NCI-H526 (cell line): ENCODE measurements around the gene IL20.

Source experiments
- DNase-seq, 2 experiments: peaks; one replicate each; lab custom pipeline; 2025; lab: John Stamatoyannopoulos, UW

The IL20 gene

DNA sequence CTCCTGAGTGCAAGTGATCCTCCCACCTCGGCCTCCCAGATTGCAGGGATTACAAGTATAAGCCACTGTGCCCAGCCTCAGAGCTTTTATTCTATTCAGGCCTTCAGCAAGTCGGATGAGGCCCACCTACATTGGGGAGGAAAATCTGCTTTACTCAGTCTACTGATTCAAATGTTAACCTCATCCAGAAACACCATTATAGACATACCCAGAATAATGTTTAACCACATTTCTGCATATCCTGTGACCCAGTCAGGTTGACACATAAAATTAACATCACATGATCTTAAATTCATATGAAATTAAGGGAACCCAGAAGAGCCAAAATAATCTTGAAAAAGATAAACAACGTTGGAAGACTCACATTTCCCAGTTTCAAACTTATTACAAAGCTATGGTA, 14.9 kb downstream of the IL20 start:
- DNase-seq = no peak

GRCh38 chr1:206882555-206882954, 17.1 kb downstream of the IL20 start:
- DNase-seq = no peak

GRCh38 chr1:206883160-206883559, 17.7 kb downstream of the IL20 start:
- DNase-seq = no peak

DNA sequence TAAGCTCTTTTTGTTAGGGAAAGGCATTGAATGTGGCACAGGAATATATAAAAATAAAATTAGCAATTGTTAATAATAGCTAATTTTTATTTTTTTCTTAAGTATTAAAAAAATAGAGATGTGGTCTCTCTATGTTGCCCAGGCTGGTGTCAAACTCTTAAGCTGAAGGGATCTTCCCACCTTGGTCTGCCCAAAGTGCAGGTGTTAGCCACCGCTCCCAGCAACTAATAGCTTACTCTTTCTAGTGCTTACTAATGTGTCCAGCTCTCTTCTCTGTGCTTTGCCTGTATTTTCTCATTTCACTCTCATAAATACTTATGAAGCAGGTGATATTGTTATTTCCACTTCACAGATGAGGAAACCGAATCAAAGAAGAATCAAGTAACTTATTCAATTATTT, 18.5 kb downstream of the IL20 start:
- DNase-seq = no peak

DNA sequence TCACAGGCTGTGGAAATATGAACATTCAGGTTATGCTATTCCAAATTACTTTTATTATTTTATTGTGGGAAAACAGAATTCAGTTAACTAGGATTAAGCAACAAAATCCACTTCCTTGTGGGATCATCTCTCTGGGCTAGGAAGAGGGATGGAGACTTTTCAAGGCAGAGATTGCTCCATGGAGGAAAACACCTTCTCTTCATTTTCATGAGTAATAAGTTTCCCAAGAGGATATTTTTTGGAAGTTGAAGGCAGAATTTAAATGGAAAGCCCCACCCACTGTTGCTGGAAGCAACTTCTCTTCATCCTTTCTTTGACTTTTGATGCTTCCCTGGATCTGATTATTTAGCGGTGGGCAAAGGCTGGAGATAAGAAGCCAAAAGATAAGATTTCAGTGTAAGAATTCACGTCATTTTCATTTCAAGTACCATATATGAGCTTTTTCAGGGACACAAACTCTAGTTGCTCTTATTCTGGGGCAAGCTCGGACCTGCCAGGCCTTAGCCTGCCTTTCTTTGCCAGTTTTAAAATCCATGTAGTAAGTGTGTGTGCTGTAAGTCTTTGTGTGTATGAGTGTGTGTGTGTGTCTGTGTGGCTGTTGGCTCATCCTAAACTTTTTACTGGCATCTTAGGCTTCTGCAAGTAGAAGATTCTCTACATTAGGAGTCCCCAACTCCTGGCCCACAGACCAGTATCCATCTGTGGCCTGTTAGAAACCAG, 20.1 kb downstream of the IL20 start:
- no peak for DNase-seq

GRCh38 chr1:206886831-206887230, 21.4 kb downstream of the IL20 start:
- no peak for DNase-seq

DNA sequence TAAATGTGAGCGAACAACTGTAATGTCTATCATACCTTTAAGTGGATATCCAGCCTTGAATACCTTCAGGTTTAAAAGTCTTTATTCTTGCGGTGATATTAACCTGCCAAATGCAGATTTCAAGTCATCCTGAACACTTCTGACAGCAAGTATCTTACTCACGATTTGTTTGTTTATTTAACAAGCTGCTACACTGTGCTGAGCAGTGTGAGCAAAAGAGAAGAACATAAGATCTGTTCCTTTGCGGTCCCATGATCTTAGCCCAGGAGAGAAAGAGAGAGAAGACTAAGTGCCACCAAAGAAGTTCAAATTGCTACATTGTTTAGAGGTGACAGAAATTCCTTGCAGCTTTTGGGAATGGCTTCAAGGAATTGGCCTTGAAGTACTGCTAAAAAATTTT, 22.3 kb downstream of the IL20 start:
- DNase-seq = no peak

- no peak for DNase-seq
These were observed 25.0 kb downstream of the IL20 start for GRCh38 chr1:206890125-206891060.

- DNase-seq = no peak
These were observed 26.0 kb downstream of the IL20 start for GRCh38 chr1:206891412-206891811.

- no peak for DNase-seq
These were observed 27.0 kb downstream of the IL20 start for GRCh38 chr1:206892351-206892984.

- no peak for DNase-seq
These were observed 28.0 kb downstream of the IL20 start for GRCh38 chr1:206893380-206893779.

DNA sequence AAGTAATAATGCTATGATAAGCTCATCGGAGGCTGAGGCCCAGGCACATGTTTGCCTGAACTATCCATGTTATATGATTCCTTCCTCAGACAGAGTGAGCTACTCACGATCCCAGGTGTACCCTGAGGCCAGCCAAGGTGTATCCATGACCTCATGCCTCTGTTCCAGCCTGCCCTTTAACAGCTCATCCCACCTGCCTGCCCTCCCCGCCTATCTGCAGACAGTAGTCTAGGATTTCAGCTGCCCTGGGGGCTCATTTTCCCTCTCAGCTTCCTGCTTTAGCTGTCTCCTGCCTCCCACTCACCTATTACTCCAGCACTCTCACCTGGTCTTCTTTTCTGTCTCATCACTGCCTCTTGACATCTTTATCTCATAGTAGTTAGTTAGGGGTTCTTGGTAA, 29.9 kb downstream of the IL20 start:
- DNase-seq = peak; percentile 88 to 89

GRCh38 chr1:206895837-206896242, 30.4 kb downstream of the IL20 start:
- DNase-seq = peak; percentile 80 to 88

DNA sequence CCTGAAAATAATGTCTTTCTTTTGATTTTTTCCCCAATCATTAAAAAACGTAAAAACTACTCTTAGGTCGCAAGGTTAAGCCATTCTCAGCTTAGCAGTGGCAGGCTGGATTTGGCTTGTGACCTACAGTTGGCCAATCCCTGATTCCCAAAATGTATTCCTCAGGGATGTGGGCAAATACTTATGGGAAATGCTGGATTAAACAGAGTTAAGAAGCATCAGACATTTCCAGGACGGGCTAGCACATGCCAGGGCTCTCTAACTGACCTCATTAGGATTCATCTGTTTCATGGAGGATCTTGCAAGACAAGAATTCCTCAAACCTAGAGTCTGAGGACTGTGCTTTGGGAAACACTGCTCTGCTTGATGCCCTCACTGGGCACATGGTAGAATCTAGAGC, 30.8 kb downstream of the IL20 start:
- DNase-seq = no peak

- DNase-seq = no peak
These were observed 31.8 kb downstream of the IL20 start, which contains the start of gene IL24 for GRCh38 chr1:206897175-206897574. TSS of gene IL24 (plus strand) at chr1:206897443. CDS start at chr1:206897833, 390 bp downstream.

GRCh38 chr1:206898089-206898914, 32.9 kb downstream of the IL20 start:
- DNase-seq = no peak

DNA sequence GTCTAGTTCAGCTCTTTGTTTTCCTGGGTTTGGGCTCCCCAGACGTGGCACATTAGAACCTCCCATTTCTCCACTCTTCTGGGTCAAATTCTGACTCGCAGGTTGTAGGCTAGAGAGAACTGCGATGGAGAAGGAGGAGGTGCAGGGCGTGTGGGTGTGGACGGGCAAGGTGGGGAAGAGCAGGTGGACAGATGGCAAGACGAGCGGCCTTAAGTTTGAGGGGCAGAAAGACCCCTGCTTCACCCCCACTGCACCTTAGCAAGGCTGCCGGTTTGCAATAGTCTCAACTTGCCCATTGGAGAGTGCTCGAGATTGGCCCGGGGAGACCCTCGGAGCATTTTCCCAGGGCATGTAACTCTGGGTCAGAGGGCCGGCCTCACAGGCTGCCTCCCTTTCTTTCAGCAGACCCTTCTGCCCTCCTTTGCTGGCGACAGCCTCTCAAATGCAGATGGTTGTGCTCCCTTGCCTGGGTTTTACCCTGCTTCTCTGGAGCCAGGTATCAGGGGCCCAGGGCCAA, 33.5 kb downstream of the IL20 start:
- no peak for DNase-seq

- no peak for DNase-seq
These were observed 34.3 kb downstream of the IL20 start for GRCh38 chr1:206899717-206900116.

- DNase-seq = no peak
These were observed 34.7 kb downstream of the IL20 start for GRCh38 chr1:206900149-206900548.

DNA sequence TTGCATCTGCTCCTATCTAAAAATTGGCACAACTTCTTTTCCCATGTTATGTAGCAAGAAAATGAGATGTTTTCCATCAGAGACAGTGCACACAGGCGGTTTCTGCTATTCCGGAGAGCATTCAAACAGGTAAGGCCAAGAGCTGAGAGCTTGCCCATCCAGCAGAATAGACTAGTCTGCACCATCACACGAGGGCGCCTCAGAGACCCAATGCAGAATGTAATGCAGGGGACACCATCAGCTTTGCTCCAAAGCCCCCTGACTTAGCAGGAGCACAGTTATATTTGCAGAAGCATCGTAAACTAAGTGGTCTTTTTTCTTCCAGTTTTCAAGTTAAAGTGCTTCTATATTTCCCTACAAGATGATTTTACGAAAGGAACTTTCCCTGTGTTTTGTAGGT, 36.5 kb downstream of the IL20 start:
- no peak for DNase-seq

GRCh38 chr1:206902702-206903101, 37.3 kb downstream of the IL20 start:
- DNase-seq = no peak

DNA sequence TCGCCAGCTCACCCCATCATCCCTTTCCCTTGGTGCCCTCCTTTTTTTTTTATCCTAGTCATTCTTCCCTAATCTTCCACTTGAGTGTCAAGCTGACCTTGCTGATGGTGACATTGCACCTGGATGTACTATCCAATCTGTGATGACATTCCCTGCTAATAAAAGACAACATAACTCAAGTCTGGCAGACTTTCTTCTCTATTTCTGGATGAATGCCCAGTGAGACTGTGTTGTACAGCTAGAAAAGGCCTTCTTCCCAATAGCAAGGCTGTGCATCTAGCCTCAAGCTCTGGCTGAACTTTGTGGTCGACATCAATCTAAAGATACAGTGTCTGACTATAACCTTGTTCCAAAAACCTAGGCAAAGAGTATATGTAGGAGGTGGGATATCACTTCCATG, 38.3 kb downstream of the IL20 start:
- DNase-seq = no peak
